Esophagus muscularis mucosa (tissue), 4 donors: ENCODE data around the gene TANC1.

Source experiments
- CTCF ChIP-seq, 3 experiments: fragments of 200-600 bp in 2 of 3; fragments of 450-650 bp in 1 of 3; sonication (generic) in 2 of 3; IDR thresholded peaks; one replicate each; pipeline ENCODE4 v1.5.1; 2017 to 2019; ENCODE audit warnings: antibody characterized with exemption in 3 of 3, mild to moderate bottlenecking in 2 of 3, moderate library complexity in 1 of 3
- EP300 ChIP-seq: sonication (generic); formaldehyde crosslinking; IDR thresholded peaks from one replicate; pipeline ENCODE4 v1.6.1; 2017; ENCODE audit warnings: antibody characterized with exemption
- POLR2A ChIP-seq: fragments of 450-650 bp; IDR thresholded peaks from one replicate; pipeline ENCODE4 v1.6.1; 2017; ENCODE audit warnings: antibody characterized with exemption, moderate library complexity, mild to moderate bottlenecking, low read depth
- POLR2AphosphoS5 ChIP-seq, 2 donors: sonication (generic); formaldehyde crosslinking; IDR thresholded peaks; one replicate each; pipeline ENCODE4 v1.6.1; 2017; ENCODE audit warnings: antibody characterized with exemption in 2 of 2

GRCh38 chr2:159265171-159265576, 296.7 kb downstream of the TANC1 start:
- TF ChIP-seq CTCF (IDR thresholded peaks at IDR 0.05) (no peak), POLR2A (no peak), EP300 (no peak), POLR2AphosphoS5 (IDR thresholded peaks at IDR 0.05) (no peak)
